Endodermal cell (in vitro differentiated cells): Measurements from ENCODE around the gene SSBP4. TPM values are rescaled to one million over a fixed set of nuclear protein-coding genes. Genes with fewer than 3 reads are reported as not detected.

Experiments
- DNase-seq: peaks from one replicate; pipeline ENCODE4 v3.0.0-alpha.2; 2017
- H3K27ac ChIP-seq: 2 replicates; pipeline ENCODE4 v1.5.1; 2013; ENCODE audit warnings: mild to moderate bottlenecking, low read depth, low read length, moderate library complexity
- H3K27me3 ChIP-seq: 2 replicates; pipeline ENCODE4 v1.6.1; 2013; ENCODE audit warnings: mild to moderate bottlenecking, low read length, moderate library complexity; ENCODE audit not compliant: insufficient read depth, control insufficient read depth, poor library complexity, severe bottlenecking
- H3K36me3 ChIP-seq: 2 replicates; pipeline ENCODE4 v1.7.0; 2013; ENCODE audit warnings: mild to moderate bottlenecking, low read length, moderate library complexity; ENCODE audit not compliant: control insufficient read depth, insufficient read depth
- H3K4me1 ChIP-seq: one replicate; pipeline ENCODE4 v1.7.0; 2013; ENCODE audit warnings: low read length; ENCODE audit not compliant: control insufficient read depth, insufficient read depth
- H3K4me3 ChIP-seq: 2 replicates; pipeline ENCODE4 v1.5.1; 2013; ENCODE audit warnings: mild to moderate bottlenecking, low read length, moderate library complexity
- H3K9ac ChIP-seq: 2 replicates; pipeline ENCODE4 v1.6.1; 2013; ENCODE audit warnings: mild to moderate bottlenecking, low read length, moderate library complexity; ENCODE audit not compliant: poor library complexity, severe bottlenecking; ENCODE audit errors: extremely low read depth
- H3K9me3 ChIP-seq: 2 replicates; pipeline ENCODE4 v1.6.1; 2013; ENCODE audit warnings: mild to moderate bottlenecking, low read length, moderate library complexity; ENCODE audit not compliant: control insufficient read depth
- H3K27ac Mint-ChIP-seq: 2 replicates; pipeline ENCODE4 v1.8.0; 2020; ENCODE audit warnings: mixed read lengths
- H3K27me3 Mint-ChIP-seq: 2 replicates; pipeline ENCODE4 v1.8.0; 2021; ENCODE audit warnings: mild to moderate bottlenecking, mixed read lengths; ENCODE audit not compliant: insufficient read depth
- H3K36me3 Mint-ChIP-seq: 2 replicates; pipeline ENCODE4 v1.8.0; 2020; ENCODE audit warnings: low read depth, mixed read lengths
- H3K4me1 Mint-ChIP-seq: 2 replicates; pipeline ENCODE4 v1.8.0; 2020; ENCODE audit warnings: mixed read lengths
- H3K4me3 Mint-ChIP-seq: 2 replicates; pipeline ENCODE4 v1.8.0; 2020; ENCODE audit warnings: mild to moderate bottlenecking, moderate library complexity, mixed read lengths
- H3K9me3 Mint-ChIP-seq: 2 replicates; pipeline ENCODE4 v1.8.0; 2020; ENCODE audit warnings: mild to moderate bottlenecking, mixed read lengths
- WGBS, 2 experiments: methylation state at CpG; one replicate each; pipeline versions ENCODE4 v1.1.5 to v1.1.7; 2013; ENCODE audit warnings: missing lambda C conversion rate in 2 of 2, mixed read lengths in 1 of 2; ENCODE audit not compliant: insufficient coverage in 1 of 2, insufficient read length in 1 of 2; 5-methylcytosine and 5-hydroxymethylcytosine counted together
- total RNA-seq, 2 donors: library from RNA; stranded (reverse); fragmentation: NEBNext Ultra II Directional in 1 of 2; extraction: Animal tissue kit (Norgen Biotek cat#: 25700) in 1 of 2; gene quantifications; 2 replicates in 1 of 2; 3 replicates in 1 of 2; pipeline ENCODE4 v1.2.1, GENCODE V29; 2021
- TF ChIP-seq, protein P1 (sequence below): fragments of 200-600 bp; sonication (generic); conservative IDR thresholded peaks from 2 replicates; pipeline ENCODE4 v1.5.0; 2021; ENCODE audit warnings: antibody characterized with exemption, mild to moderate bottlenecking

The SSBP4 gene
- total RNA-seq, 2 donors from 2014 or later = 35.9 to 43.5 TPM

DNA sequence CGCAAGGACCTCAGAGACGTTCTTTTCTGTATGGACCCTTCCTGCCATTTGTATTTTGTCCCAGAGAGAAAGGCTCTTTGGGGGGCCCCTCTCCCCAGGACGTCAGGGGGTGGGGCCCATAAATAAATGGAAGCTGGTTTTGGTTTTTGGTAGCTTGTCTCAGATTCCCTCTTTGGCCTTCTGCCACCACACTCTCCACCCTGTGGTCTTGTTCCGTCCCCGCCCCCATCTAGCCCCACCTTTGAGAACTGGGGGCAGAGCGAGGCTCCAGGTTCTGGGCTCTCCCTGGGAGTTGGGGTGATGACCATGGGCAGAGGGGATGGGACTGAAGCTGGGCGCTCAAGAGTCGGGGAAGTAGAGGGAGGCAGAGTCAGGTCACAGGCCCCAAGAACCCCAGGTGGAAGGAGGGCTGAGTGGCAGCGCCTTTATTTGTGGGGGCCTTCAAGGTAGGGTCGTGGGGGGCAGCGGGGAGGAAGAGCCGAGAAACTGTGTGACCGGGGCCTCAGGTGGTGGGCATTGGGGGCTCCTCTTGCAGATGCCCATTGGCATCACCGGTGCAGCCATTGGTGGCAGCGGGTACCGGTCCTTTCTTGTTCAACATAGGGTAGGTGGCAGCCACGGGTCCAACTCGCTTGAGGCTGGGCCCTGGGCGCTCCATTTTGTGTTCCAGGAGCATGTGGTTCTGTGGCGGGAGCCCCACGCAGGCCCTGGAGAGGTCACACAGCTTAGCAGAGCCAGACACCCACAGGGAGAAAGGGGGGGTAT is 15.4 kb downstream of the SSBP4 start:
- Mint-ChIP-seq H3K4me3 (peak overlapping the region; percentile 58), H3K27me3 (peaks cover 3% of the 10 kb centered on the region), H3K4me1 (peaks cover 14% of the 10 kb centered on the region), H3K36me3 (peaks cover 6% of the 10 kb centered on the region), H3K27ac (no peak overlapping the region), H3K9me3 (no peaks in the 10 kb centered on the region)
- DNase-seq = peak; percentile 47
- Histone ChIP-seq H3K9me3 (no peaks in the 10 kb centered on the region), H3K4me1 (peaks cover 20% of the 10 kb centered on the region), H3K27me3 (no peaks in the 10 kb centered on the region), H3K9ac (no peak overlapping the region), H3K36me3 (peaks cover 3% of the 10 kb centered on the region), H3K27ac (peak overlapping the region; percentile 44), H3K4me3 (no peak overlapping the region)
- TF ChIP-seq, protein P1, sequence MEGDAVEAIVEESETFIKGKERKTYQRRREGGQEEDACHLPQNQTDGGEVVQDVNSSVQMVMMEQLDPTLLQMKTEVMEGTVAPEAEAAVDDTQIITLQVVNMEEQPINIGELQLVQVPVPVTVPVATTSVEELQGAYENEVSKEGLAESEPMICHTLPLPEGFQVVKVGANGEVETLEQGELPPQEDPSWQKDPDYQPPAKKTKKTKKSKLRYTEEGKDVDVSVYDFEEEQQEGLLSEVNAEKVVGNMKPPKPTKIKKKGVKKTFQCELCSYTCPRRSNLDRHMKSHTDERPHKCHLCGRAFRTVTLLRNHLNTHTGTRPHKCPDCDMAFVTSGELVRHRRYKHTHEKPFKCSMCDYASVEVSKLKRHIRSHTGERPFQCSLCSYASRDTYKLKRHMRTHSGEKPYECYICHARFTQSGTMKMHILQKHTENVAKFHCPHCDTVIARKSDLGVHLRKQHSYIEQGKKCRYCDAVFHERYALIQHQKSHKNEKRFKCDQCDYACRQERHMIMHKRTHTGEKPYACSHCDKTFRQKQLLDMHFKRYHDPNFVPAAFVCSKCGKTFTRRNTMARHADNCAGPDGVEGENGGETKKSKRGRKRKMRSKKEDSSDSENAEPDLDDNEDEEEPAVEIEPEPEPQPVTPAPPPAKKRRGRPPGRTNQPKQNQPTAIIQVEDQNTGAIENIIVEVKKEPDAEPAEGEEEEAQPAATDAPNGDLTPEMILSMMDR = no peak
- WGBS, 2 experiments = 92 to 100% methylated on average over 6 to 20 of the region's 21 CpGs

DNA sequence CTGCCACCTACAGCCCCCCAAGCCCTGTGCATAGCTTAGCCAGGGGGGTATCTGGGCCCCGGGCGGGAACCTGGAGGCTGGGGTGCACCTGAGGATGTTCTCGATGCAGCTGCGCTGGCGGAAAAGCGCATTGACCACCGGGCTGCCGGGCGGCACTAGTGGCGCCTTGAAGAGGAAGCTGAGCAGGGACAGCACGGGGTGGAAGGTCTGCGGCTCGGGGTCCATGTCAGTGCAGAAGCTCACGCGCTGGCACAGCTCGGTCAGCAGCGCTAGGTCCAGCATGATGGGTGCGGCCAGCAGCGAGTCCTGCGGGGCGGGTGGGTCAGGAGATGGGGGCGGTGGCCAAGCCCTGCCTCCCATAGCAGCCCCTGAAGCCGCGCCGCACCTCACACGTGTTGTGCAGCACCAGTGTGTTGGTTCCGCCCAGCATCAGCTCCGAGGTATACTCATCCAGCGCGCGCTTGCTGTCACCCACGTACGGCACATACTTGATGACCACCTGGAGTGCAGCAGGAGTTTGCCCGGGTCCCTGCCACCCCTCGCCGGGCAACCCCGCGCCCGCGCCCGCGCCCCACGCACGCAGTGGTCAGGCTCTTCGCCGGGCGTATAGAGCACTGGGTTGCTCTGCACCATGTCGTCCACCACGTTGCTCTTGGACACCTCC is 16.1 kb downstream of the SSBP4 start:
- Histone ChIP-seq H3K9me3 (no peaks in the 10 kb centered on the region), H3K4me1 (peaks cover 22% of the 10 kb centered on the region), H3K27ac (no peak overlapping the region), H3K4me3 (no peak overlapping the region), H3K36me3 (peaks cover 3% of the 10 kb centered on the region), H3K9ac (no peak overlapping the region), H3K27me3 (no peaks in the 10 kb centered on the region)
- 97% methylated on average over 43 to 49 of the region's 49 CpGs for WGBS, 2 experiments
- Mint-ChIP-seq H3K36me3 (peaks cover 6% of the 10 kb centered on the region), H3K27ac (no peak overlapping the region), H3K4me3 (no peak overlapping the region), H3K27me3 (peaks cover 3% of the 10 kb centered on the region), H3K9me3 (no peaks in the 10 kb centered on the region), H3K4me1 (peaks cover 15% of the 10 kb centered on the region)
- TF ChIP-seq, protein P1 = no peak
- peak; percentile 52 for DNase-seq

DNA sequence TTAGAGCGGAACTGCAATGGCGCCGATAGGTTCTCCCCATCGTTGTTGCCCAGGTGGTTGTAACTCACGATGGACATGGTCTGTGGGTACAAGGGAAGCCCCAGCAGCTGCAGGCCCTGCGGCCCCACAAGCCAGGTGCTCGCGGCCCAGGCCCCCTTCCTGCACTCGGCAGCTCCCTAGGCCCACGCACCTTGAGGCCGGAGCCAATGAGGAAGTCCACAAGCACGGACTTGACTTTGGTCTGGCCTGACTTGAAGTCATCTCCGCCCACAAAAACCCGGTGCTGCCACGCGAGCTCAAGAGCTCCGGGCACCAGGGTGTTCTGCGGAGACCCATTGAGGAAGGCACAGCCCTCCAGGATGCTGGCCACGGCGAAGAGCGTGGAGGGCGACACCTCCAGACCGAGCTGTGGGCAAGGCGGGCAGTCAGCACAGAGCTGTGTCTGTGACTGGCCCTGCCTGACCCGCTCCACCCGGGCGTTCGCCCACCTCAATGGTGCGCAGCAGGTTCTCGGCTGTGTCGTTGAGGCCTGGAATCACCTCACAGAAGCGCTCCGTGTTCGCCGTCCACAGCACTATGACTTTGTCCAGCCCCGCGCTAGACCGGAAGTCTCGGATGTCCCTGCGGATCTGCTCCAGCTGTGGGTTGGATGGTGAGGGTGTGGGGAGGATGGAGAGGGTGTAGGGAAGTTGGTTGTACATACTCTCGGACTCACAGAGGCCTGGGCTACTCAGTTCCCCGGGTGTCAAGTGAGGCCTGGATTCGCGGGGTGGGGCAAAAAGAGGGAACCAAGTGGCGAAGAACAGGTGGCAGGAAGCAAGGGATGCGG is 16.9 kb downstream of the SSBP4 start:
- Mint-ChIP-seq H3K27me3 (peaks cover 3% of the 10 kb centered on the region), H3K4me1 (peaks cover 13% of the 10 kb centered on the region), H3K4me3 (peak overlapping the region; percentile 63), H3K36me3 (peaks cover 6% of the 10 kb centered on the region), H3K9me3 (no peaks in the 10 kb centered on the region), H3K27ac (peak overlapping the region; percentile 49)
- Histone ChIP-seq H3K27me3 (no peaks in the 10 kb centered on the region), H3K36me3 (peaks cover 3% of the 10 kb centered on the region), H3K9me3 (no peaks in the 10 kb centered on the region), H3K4me3 (peak overlapping the region; percentile 64), H3K4me1 (peaks cover 22% of the 10 kb centered on the region), H3K9ac (no peak overlapping the region), H3K27ac (no peak overlapping the region)
- peak; percentile 51 for DNase-seq
- TF ChIP-seq, protein P1 = no peak
- 94 to 95% methylated on average over 40 to 46 of the region's 46 CpGs for WGBS, 2 experiments
